ENCODE results near the gene GDPGP1. TPM values are rescaled to one million over a fixed set of nuclear protein-coding genes. Genes with fewer than 3 reads are reported as not detected.
"Not testable (repeated sequence)": the region's sequence is repeated elsewhere in the genome, so short reads cannot be mapped to it uniquely, and the experiment has no call there.

The GDPGP1 gene
- total RNA-seq, 1 donor from 2014 or later: 13.1 TPM

GRCh38 chr15:90249203-90249863, 15.3 kb downstream of the GDPGP1 start, which contains the start of gene TTLL13:
TTLL13 (plus strand) TSS chr15:90249556; CDS start chr15:90250631, 1,075 bp downstream.
- intact Hi-C loops (cut with micrococcal nuclease): loop anchor here (1.0 to 2.0 kb wide), 2 partner anchors 15 kb away; partner anchors contain the start of genes GDPGP1 and NGRN

GRCh38 chr15:90257776-90258175, 23.8 kb downstream of the GDPGP1 start:
- intact Hi-C loops (cut with micrococcal nuclease): no loop called here

- intact Hi-C loops (cut with micrococcal nuclease): no loop called here
Observed at GRCh38 chr15:90259524-90259923, 25.5 kb downstream of the GDPGP1 start.

- intact Hi-C loops (cut with micrococcal nuclease): not testable (repeated sequence)
Observed at GRCh38 chr15:90260731-90261130, 26.7 kb downstream of the GDPGP1 start.

- intact Hi-C loops (cut with micrococcal nuclease): no loop called here
Observed at GRCh38 chr15:90261811-90262210, 27.8 kb downstream of the GDPGP1 start.

- intact Hi-C loops (cut with micrococcal nuclease): no loop called here
Observed at GRCh38 chr15:90262426-90262825, 28.4 kb downstream of the GDPGP1 start.

DNA sequence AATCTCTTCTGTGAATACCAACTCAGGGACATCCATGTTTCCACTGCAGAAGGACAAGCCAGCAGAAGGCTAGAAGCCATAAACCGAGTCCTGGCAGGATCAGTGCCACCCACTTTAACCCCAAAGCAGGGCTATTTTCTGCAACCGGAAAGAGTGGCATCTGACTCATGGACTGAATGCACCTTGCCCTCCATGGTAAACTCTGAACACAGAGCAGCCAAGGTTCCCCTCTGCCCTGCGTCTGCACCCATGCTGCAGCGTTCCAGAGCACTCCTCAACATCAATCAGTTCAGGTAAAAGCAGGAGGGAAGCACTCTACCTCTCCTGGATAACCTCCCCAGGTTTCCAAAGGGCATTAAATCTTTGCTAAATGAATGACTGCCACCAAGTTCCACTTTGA, 30.7 kb downstream of the GDPGP1 start:
- intact Hi-C loops (cut with micrococcal nuclease): loop anchor here (1.0 to 5.0 kb wide), 3 partner anchors 16 to 167 kb away; partner anchors contain the start of genes GDPGP1 and TTLL13

- intact Hi-C loops (cut with micrococcal nuclease): loop anchor here (1.0 to 5.0 kb wide), 3 partner anchors 17 to 168 kb away; partner anchors contain the start of genes GDPGP1 and TTLL13
Observed at GRCh38 chr15:90265271-90266060, 31.5 kb downstream of the GDPGP1 start, which contains the start of gene NGRN. NGRN (plus strand) TSS chr15:90265672; CDS start chr15:90265713, 41 bp downstream.

DNA sequence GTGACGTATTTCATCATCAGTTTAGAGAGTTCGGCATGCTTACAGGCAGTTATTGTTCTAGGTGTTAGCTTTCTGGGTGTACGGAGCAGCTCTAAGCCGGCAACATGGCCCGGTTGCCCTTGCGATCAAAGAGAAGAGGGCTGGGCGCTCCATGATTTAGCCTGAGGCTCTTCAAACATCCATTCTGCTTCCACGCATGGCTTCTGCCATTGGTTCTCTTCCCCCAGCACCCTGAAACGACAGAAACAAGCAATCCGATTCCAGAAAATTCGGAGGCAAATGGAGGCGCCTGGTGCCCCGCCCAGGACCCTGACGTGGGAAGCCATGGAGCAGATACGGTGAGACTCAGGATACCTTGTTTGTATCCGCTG, 32.0 kb downstream of the GDPGP1 start:
- intact Hi-C loops (cut with micrococcal nuclease): loop anchor here (5.0 kb wide), 1 partner anchor 169 kb away; no protein-coding TSS in a partner anchor

DNA sequence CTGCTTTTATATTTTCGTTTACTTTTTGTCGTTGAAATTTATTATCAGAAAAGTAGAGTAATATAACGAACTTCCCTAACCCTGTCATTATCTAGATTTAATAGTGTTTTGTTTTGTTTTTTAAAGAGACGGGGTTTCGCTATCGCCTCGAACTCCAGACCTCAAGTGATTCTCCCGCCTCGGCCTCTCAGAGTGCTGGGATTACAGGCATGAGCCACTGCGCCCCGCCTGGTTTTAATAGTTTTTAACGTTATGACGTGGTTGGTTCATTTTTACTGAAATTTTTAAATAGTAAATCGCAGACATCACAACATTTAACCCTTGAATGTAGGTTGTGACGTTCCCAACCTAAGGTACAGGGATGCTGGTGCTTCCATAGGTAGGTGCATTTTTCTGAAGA, 32.5 kb downstream of the GDPGP1 start:
- intact Hi-C loops (cut with micrococcal nuclease): loop anchor here (5.0 kb wide), 1 partner anchor 169 kb away; no protein-coding TSS in a partner anchor

GRCh38 chr15:90268415-90268814, 34.4 kb downstream of the GDPGP1 start:
- intact Hi-C loops (cut with micrococcal nuclease): loop anchor here (5.0 kb wide), 1 partner anchor 171 kb away; no protein-coding TSS in a partner anchor

DNA sequence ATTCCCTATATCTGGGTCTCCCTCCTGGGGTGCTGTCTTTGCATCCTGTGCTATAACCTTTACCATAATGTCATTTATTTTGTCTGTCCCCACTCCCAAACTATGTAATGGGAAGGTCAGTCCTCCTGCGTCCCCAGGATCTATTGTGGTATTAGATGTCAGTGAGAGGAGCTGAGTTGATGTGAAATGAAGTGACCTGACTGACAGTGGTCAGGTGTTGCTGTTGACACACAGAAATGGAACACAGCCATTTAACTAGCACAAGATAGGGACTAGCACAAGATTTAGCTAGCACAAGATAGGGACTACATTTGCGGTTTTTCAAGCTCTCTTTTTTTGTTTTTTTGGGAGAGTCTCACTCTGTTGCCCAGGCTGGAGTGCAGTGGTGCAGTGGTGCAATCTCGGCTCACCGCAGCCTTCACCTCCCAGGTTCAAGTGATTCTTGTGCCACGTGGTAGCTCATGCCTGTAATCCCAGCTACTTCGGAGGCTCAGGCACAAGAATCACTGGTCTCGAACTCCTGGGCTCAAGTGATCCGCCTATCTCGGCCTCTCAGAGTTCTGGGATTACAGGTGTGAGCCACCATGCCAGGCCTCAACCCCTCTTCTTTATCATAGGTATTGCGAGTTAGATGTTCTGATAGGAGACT, 36.6 kb downstream of the GDPGP1 start:
- intact Hi-C loops (cut with micrococcal nuclease): no loop called here

GRCh38 chr15:90271459-90272166, 37.6 kb downstream of the GDPGP1 start:
- intact Hi-C loops (cut with micrococcal nuclease): no loop called here

GRCh38 chr15:90278467-90278866, 44.5 kb downstream of the GDPGP1 start:
- intact Hi-C loops (cut with micrococcal nuclease): not testable (repeated sequence)

DNA sequence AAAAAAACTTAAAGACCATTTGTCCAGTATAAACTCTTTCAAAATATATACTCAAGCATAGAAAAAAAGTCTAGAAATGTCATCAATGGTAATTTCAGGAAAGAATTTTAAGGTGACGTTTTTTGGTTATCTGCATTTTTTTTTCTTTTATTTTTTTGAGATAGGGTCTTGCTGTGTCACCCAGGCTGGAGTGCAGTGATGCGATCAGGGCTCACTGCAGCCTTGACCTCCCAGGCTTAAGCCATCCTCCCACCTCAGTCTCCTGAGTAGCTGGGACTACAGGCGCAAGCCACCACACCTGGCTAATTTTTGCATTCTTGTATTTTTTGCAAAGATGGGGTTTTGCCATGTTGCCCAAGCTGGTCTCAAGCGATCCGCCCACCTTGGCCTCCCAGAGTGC, 46.7 kb downstream of the GDPGP1 start:
- intact Hi-C loops (cut with micrococcal nuclease): not testable (repeated sequence)

GRCh38 chr15:90281637-90282036, 47.6 kb downstream of the GDPGP1 start:
- intact Hi-C loops (cut with micrococcal nuclease): not testable (repeated sequence)

- intact Hi-C loops (cut with micrococcal nuclease): loop anchor here (1.0 kb wide), 1 partner anchor 143 kb away; no protein-coding TSS in a partner anchor
Observed at GRCh38 chr15:90286678-90287077, 52.7 kb downstream of the GDPGP1 start.

GRCh38 chr15:90287101-90287500, 53.1 kb downstream of the GDPGP1 start:
- intact Hi-C loops (cut with micrococcal nuclease): no loop called here

- intact Hi-C loops (cut with micrococcal nuclease): no loop called here
Observed at GRCh38 chr15:90287946-90288345, 53.9 kb downstream of the GDPGP1 start.

GRCh38 chr15:90291679-90292356, 57.8 kb downstream of the GDPGP1 start:
- intact Hi-C loops (cut with micrococcal nuclease): no loop called here
